Ramos (cell line): ENCODE results near the gene AKT2.

Source experiments
- in situ Hi-C: fragments of 300-500 bp; cut with MboI; formaldehyde crosslinking; loops from one replicate; pipeline ENCODE4 v1.14.3; 2022; ENCODE audit warnings: low sequenced_read_pairs; ENCODE audit not compliant: unreplicated experiment

The AKT2 gene

GRCh38 chr19:40256512-40256911 is 28.6 kb downstream of the AKT2 start:
- in situ Hi-C loops, result no loop called here

DNA sequence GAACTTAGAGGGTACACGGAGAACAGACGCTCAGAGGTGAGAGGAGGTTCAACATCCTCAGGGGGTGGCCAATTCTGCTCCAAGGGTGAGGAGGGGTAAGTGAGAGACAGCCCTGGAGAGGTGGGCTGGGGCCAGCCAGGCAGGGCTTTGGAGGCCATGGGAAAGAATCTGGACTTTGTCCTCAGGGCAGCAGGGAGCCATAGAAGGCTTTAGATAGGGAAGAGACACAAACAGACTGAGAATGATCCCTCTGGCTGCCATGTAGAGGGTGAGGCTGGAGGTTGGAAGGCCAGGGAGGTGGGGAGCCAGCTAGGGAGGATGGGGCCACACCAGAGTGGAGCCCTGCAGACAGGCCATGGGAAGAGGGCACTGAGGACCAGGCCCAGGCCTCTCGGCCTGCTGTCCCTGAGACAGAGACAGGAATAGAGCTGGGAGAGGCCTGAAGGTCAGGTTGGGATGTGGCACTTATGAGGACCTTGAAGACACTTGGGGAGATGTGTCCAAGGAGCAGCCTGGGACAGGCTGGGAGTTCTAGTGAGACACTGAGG is 29.5 kb downstream of the AKT2 start:
- in situ Hi-C loops, result no loop called here

- in situ Hi-C loops, result no loop called here
Measured at GRCh38 chr19:40254714-40255418, 30.3 kb downstream of the AKT2 start.

DNA sequence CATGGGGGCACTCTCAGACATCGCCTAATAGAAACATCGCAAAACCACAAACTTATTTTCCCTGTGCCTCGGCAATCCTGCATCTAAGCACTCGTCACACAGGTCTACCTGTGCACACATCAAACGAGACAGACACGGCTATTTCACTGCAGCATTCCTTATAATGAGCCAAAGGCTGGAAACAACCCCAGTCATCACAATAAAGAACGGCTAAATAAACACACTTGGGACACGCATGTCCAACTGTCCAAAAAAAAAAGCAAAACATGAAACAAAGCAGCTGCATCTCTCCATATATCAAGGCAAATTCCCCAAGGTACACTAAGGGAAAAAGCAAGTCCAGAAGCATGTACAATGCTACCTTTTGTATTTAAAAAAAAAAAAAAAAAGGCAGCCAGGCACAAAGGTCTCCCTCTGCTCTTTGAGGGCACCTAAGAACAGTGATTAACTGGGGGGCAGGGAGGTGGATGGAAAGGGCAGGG is 31.5 kb downstream of the AKT2 start:
- in situ Hi-C loops, result no loop called here

DNA sequence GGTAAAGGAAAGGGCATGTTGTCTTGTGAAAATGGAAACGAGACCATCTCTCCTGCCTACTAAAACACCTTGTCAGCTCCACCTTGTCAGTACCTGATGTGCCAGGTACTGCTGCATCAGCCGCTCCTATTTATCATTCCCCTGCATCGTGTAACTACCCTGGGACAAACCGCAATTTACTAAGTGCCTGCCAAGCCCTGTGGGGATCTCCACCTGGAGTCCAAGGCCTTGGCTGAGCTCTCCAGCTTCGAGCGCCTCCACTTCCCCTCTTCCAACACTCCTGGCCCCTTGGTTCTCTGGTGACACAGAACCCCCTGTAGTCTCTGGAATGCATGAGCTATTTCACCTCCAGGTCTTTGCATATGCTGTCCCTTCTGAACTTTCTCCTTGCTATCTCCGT is 32.8 kb downstream of the AKT2 start:
- in situ Hi-C loops, result no loop called here

DNA sequence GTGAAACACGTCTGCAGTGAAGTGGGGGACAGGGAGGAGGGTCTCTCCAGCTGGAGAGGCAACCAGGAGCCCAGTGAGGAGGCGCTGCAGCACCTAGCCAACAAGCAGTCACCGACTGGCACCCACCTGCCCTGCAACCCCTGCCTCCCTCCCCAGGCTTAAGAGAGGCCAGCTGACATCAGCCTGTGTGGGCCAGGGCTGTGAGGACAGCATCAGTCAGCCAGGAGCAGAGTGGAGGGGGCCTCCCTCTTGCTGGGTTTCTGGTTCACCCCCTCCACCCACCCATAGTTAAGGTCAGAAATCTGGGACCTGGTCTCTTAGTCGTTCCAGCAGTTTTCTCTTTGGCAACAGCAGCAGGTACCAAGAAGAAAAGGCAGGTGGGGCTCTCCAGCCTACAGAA is 33.2 kb downstream of the AKT2 start:
- in situ Hi-C loops, result no loop called here

DNA sequence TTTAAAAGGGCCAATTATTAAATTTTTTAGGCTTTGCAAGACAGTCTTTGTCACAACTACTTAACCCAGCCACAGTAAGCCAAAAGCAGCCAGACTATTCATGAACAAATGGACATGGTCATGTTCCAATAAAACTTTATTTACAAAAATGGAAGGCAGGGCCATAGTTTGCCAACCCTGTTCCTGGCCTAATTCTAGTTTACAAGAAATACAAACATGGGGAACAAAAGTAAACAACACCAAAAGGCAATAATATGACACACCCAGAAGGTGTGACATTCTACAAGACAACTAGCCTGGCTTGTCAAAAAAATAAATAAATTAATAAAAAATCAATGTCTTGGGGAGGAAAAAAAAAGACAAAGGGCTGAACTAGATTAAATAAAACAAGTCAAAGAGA is 33.9 kb downstream of the AKT2 start:
- in situ Hi-C loops, result no loop called here

- in situ Hi-C loops, result no loop called here
Measured at GRCh38 chr19:40249781-40250180, 35.4 kb downstream of the AKT2 start.

- in situ Hi-C loops, result no loop called here
Measured at GRCh38 chr19:40249201-40249600, 35.9 kb downstream of the AKT2 start.

DNA sequence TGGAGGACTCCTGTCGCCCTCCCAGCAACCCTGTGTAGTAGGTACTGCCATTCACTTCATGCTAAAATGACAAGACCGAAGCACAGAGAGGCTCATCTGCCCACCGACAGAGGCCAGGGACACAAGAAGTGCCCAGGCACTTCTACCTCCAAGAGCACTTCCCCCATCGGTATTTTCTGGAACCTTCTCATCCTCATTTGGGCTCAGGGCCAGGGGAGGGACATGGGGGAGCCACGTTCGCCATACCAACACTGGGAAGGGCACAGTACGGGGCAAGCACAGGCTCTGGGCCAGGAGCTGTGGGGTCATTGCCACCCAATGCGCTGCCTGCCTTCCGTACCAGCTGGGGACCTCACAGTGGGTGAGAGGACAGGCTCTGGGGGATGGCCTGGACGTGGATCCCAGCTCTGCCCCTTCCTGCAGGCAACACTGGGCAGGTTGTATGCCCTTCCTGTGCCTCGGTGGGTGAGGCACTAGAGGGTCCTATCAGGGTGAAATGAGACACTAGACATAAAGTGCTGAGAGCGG is 37.3 kb downstream of the AKT2 start:
- in situ Hi-C loops, result no loop called here

DNA sequence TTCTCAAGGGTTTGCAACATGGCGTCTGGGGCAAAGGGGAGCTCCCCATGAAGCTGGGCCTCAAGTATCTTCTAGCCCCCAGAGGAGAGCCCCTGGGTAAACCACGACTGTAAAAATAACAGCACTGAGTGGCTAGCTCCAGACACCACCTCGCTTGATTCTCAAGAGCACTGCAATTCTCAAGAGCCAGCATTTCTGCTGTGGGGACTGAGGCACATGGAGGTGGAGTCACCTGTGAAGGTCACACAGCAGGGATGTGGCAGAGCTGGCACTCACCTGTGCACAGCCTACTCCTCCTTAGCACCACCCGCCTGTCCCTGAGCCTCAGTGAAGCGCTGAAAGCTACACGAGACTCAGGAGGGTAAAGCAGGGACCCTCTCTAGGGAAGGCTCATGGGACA is 38.0 kb downstream of the AKT2 start:
- in situ Hi-C loops, result no loop called here

GRCh38 chr19:40246292-40247073 is 38.7 kb downstream of the AKT2 start:
- in situ Hi-C loops, result no loop called here

- in situ Hi-C loops, result no loop called here
Measured at GRCh38 chr19:40245506-40246128, 39.5 kb downstream of the AKT2 start.

- in situ Hi-C loops, result no loop called here
Measured at GRCh38 chr19:40244579-40245317, 40.4 kb downstream of the AKT2 start.

- in situ Hi-C loops, result no loop called here
Measured at GRCh38 chr19:40243181-40243580, 42.0 kb downstream of the AKT2 start.

DNA sequence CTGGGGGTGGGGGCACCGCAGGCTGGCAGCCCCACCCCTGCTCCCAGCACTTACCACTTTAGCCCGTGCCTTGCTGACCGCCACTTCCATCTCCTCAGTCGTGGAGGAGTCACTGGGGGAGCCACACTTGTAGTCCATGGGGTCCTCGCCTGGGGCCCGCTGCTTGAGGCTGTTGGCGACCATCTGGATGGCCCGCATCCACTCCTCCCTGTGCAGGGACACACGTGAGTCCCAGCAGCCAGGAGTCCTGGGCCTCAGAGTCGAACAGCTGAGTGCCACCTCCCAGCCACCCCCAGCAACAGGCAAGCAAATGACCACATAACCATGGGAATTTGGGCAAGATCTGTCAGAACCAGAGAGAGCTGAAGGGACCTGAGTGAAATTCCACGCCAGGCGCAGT is 42.7 kb downstream of the AKT2 start:
- in situ Hi-C loops, result no loop called here

DNA sequence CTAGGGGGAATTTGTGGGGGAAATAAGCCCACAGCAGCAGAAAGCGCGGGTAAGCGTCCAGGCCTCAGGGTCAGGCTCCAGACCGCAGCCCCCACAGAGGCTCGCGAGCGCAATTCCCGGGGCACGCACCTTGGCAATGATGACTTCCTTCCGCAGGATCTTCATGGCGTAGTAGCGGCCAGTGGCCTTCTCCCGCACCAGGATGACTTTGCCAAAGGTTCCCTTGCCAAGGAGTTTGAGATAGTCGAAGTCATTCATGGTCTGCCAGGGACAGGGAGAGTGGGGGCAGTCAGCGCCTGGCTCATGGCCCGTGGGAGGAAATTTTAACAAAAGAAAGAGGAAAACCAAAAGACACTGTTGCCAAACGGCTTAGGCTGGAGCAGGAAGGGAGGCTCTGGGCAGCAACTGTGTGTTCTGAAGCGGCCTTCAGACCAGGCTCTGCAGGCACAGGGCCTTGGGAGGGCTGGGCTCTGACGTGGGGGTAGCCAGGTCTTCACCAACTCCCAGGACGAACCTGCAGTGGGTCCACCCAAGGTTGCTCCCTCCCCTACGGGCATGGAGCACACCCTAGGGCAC is 43.2 kb downstream of the AKT2 start:
- in situ Hi-C loops, result no loop called here

DNA sequence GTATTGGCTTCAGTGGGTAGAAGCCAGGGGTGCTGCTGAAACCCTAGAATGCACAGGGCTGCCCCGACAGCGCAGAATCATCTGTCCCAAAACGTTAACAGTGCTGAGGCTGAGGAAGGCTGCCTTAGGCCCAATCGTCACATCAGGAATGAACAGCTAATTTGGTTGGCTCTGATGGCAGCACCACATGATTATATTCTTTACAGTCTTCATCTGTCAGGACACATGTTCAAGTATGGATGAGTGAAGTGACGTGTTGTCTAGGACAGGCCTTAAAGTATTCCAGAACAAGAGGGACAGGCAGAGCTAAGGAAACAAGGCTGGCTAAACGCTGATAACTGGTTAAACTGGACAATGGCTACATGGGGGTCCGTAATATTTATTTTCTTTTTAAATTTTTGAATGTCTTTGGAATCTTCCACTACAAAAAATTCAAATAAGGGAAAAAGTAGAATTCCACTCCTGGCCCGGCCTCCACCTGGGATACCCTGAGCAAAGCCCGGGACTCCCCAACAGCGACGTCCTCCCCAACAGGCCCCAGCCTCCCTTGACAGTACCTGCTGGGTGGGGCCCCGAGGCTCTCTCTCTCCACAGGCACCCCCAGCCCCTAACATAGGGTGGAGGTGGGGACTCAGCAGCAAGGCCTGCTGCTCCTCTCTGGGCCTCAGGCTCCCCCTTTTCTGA is 43.9 kb downstream of the AKT2 start:
- in situ Hi-C loops, result no loop called here

DNA sequence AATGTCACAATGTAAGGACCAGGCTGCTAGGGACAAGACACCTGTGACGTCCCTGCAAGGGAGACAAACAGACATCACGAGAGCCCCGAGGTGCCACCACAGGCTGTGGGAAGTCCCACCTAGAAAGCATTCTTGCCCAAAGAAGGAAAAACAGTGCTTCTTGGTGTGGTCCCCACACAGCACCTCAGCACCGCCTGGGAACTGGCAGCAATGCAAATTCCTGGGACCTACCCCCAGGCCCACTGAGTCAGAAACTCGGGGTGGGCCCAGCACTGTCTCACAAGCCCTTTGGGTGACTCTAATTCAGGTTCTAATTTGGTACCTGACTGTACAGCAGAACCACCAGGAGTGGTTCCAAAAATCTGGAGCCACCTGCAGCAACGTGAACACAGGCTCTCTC is 44.8 kb downstream of the AKT2 start:
- in situ Hi-C loops, result no loop called here
